ENCODE data around the gene PARD3B. TPM values are rescaled to one million over a fixed set of nuclear protein-coding genes. Genes with fewer than 3 reads are reported as not detected.

PARD3B gene
- total and polyA plus RNA-seq, 2 of the 8 experiments (the other 6 are each of a cell fraction or from before 2014, with no cell fraction given): 1.2 to 5.7 TPM

DNA sequence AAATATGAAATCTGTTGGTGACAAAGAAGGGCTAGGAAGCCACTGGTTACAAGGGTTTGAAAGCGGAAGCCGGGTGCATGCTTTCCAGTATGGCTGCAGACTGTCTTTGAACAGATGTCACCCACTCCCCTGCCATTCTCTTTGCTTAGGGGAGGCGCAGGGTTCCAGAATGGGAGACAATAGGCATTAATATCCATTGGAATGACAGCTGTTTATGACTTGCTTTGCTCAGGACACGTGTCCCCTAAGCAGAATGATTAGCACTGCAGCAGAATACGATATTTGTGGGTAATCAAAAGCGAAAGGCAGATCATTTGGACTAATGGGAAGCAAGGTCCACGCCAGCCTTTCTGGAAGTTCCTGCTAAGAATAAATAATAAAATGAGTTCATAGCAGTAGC is 1111.2 kb downstream of the PARD3B start (continued):
- TF ChIP-seq ZNF274 (IDR thresholded peaks at IDR 0.05; ENCODE audit: borderline replicate concordance, extremely low read depth, low read length): no peak
- no peak for TF ChIP-seq CTBP2 (IDR thresholded peaks at IDR 0.05; ENCODE audit: borderline replicate concordance, insufficient read depth, insufficient read length, low read length)
- TF ChIP-seq SP1 (IDR thresholded peaks at IDR 0.05; ENCODE audit: low read depth, low read length): no peak

All from H1 (cell line).